ENCODE data around the gene NID1. TPM values are rescaled to one million over a fixed set of nuclear protein-coding genes. Genes with fewer than 3 reads are reported as not detected.

NID1 gene
- total and polyA plus RNA-seq, 8 donors = 21.4 to 214 (median 89.6) TPM

DNA sequence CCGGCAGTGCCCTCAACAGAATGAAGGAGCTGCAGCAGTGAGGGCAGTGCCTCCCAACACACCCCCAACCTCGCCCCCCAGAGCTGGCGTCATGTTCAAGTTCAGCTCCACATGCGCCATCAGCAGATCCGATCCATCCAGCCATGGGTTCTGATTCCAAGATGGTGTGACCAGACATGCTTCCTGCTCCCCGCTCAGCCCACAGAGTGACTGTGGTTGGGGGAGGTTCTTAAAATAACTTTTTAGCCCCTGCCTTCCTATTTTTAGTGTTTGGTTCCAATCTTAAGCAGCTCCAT lies 47.4 kb upstream of the NID1 start:
- WGBS, 5 donors = 90 to 96% (median 95%) methylated on average over 5 to 6 of the region's 6 CpGs
- no peak overlapping the region for H3K27ac ChIP-seq
- H3K9me3 ChIP-seq = no peaks in the 10 kb centered on the region
- no peak for TF ChIP-seq EP300 (IDR thresholded peaks at IDR 0.05)
- TF ChIP-seq POLR2AphosphoS5 (IDR thresholded peaks at IDR 0.05) = no peak
- TF ChIP-seq POLR2A (IDR thresholded peaks at IDR 0.05) = no peak
- TF ChIP-seq, protein P1, sequence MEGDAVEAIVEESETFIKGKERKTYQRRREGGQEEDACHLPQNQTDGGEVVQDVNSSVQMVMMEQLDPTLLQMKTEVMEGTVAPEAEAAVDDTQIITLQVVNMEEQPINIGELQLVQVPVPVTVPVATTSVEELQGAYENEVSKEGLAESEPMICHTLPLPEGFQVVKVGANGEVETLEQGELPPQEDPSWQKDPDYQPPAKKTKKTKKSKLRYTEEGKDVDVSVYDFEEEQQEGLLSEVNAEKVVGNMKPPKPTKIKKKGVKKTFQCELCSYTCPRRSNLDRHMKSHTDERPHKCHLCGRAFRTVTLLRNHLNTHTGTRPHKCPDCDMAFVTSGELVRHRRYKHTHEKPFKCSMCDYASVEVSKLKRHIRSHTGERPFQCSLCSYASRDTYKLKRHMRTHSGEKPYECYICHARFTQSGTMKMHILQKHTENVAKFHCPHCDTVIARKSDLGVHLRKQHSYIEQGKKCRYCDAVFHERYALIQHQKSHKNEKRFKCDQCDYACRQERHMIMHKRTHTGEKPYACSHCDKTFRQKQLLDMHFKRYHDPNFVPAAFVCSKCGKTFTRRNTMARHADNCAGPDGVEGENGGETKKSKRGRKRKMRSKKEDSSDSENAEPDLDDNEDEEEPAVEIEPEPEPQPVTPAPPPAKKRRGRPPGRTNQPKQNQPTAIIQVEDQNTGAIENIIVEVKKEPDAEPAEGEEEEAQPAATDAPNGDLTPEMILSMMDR (IDR thresholded peaks at IDR 0.05) = no peak
- H3K4me3 ChIP-seq = no peak overlapping the region
- H3K4me1 ChIP-seq = peaks cover 0 to 5% (median 0%) of the 10 kb centered on the region in 4 donors
- no peaks in the 10 kb centered on the region for H3K27me3 ChIP-seq
- no peaks in the 10 kb centered on the region for H3K36me3 ChIP-seq
- intact Hi-C loops (cut with DNase I; ENCODE audit: low total_unique reads) = loop anchor here (5.0 kb wide), 1 partner anchor 380 kb away; no protein-coding TSS in a partner anchor
- DNase-seq = no peak

DNA sequence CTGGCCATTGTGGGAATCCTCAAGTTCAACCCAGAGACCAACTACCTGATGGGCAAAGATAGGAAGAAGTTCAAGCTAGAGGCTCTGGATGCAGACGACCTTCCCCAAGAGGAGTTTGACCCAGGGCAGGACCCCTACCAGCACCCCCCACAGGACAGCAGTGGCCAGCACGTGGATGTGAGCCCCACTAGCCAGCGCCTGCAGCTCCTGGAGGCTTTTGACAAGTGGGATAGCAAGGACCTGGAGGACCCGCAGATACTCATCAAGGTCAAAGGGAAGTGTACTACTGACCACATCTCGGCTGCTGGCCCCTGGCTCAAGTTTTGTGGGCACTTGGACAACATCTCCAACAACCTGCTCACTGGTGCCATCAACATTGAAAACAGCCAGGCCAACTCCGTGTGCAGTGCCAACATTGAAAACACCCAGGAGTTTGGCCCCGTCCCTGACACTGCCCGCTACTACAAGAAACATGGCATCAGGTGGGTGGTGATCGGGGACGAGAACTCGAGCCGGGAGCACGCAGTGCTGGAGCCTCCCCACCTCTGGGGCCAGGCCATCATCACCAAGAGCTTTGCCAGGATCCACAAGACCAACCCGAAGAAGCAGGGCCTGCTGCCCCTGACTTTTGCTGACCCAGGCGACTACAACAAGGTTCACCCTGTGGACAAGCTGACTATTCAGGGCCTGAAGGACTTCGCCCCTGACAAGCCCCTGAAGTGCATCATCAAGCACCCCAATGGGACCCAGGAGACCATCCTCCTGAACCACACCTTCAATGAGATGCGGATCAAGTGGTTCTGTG lies 46.8 kb upstream of the NID1 start:
- H3K9me3 ChIP-seq = no peaks in the 10 kb centered on the region
- H3K27me3 ChIP-seq = no peaks in the 10 kb centered on the region
- H3K4me1 ChIP-seq = peaks cover 0 to 5% (median 0%) of the 10 kb centered on the region in 4 donors
- no peaks in the 10 kb centered on the region for H3K36me3 ChIP-seq
- no peak overlapping the region for H3K27ac ChIP-seq
- TF ChIP-seq POLR2A (IDR thresholded peaks at IDR 0.05) = no peak
- TF ChIP-seq, protein P1 (IDR thresholded peaks at IDR 0.05) = no peak
- no peak for TF ChIP-seq POLR2AphosphoS5 (IDR thresholded peaks at IDR 0.05)
- no peak for TF ChIP-seq EP300 (IDR thresholded peaks at IDR 0.05)
- DNase-seq = no peak
- H3K4me3 ChIP-seq = no peak overlapping the region
- intact Hi-C loops (cut with DNase I; ENCODE audit: low total_unique reads) = loop anchor here (5.0 kb wide), 1 partner anchor 381 kb away; no protein-coding TSS in a partner anchor
- WGBS, 5 donors = 88 to 92% (median 90%) methylated on average over 13 to 17 of the region's 17 CpGs

DNA sequence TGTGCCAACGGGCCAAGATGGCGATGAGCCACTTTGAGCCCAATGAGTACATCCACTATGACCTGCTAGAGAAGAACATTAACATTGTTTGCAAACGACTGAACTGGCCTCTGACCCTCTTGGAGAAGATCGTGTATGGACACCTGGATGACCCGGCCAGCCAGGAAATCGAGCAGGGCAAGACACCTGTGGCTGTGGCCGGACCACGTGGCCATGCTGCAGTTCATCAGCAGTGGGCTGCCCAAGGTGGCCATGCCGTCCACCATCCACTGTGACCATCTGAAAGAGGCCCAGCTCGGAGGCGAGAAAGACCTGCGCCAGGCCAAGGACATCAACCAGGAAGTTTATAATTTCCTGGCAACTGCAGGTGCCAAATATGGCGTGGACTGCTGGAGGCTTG lies 45.2 kb upstream of the NID1 start:
- Histone ChIP-seq H3K36me3 (no peaks in the 10 kb centered on the region), H3K27me3 (no peaks in the 10 kb centered on the region), H3K9me3 (no peaks in the 10 kb centered on the region), H3K4me3 (no peak overlapping the region), H3K4me1 (peaks cover 0 to 5% (median 0%) of the 10 kb centered on the region in 4 donors), H3K27ac (no peak overlapping the region)
- intact Hi-C loops (cut with DNase I; ENCODE audit: low total_unique reads) = loop anchor here (5.0 kb wide), 1 partner anchor 382 kb away; no protein-coding TSS in a partner anchor
- WGBS, 5 donors = 68 to 75% (median 71%) methylated on average over 11 to 13 of the region's 13 CpGs
- DNase-seq = no peak
- TF ChIP-seq POLR2AphosphoS5 (IDR thresholded peaks at IDR 0.05) = no peak
- TF ChIP-seq EP300 (IDR thresholded peaks at IDR 0.05) = no peak
- TF ChIP-seq, protein P1 (IDR thresholded peaks at IDR 0.05) = no peak
- no peak for TF ChIP-seq POLR2A (IDR thresholded peaks at IDR 0.05)

DNA sequence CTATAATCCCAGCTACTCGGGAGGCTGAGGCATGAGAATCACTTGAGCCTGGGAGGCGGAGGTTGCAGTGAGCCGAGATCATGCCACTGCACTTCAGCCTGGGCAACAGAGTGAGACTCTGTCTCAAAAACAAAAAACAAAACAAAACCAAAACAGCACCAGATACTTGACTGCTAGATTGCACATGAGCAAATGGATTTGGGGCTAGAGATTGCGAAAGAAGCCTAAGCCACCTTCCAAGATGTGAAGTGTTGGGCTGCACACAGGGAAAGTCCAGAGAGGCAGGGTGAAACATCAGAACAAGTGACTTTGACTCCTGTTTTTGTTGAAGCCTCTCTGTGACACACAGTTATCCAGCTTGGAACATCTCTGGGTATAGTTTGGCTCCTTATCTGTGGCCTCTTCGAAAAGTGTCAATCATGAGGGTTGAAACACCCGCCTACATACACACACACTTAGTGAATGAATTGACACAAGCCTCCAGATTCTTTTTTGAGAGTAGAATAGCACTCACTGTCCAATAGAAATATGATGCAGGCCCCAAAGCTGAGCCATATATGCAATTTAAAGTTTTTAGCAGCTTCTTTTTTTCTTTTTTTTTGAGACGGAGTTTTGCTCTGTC lies 43.2 kb upstream of the NID1 start:
- Histone ChIP-seq H3K36me3 (no peaks in the 10 kb centered on the region), H3K4me3 (no peak overlapping the region), H3K27ac (no peak overlapping the region), H3K27me3 (peaks cover 0 to 2% (median 0%) of the 10 kb centered on the region in 3 donors), H3K4me1 (peaks cover 0 to 9% (median 0%) of the 10 kb centered on the region in 4 donors), H3K9me3 (no peaks in the 10 kb centered on the region)
- TF ChIP-seq POLR2AphosphoS5 (IDR thresholded peaks at IDR 0.05) (no peak), POLR2A (IDR thresholded peaks at IDR 0.05) (no peak), EP300 (IDR thresholded peaks at IDR 0.05) (no peak)
- TF ChIP-seq, protein P1 (IDR thresholded peaks at IDR 0.05) = no peak
- no peak for DNase-seq
- WGBS, 5 donors = 82 to 89% (median 88%) methylated on average over 7 of the region's 7 CpGs
- intact Hi-C loops (cut with DNase I; ENCODE audit: low total_unique reads) = no loop called here
